ENCODE data around the gene ZFP1.

Gene ZFP1

DNA sequence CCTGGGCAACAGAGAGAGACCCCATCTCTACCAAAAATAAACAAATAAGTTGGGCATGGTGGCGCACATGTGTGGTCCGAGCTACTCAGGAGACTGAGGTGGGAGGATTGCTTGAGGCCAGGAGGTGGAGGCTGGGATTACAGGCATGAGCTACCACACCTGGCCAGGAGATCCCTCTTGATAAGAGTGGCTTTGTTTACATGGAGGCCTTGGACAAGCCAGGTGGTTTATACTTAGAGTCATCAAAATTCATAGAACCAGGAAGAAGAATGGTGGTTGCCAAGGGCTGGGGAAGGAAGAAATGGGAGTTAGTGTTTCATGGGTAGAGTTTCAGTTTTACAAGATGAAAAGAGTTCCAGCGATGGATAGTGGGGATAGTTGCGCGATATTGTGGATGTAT is 8.8 kb upstream of the ZFP1 start:
- no peak overlapping the region for H3K9ac ChIP-seq (ENCODE audit: low read length)
- H2BK5ac ChIP-seq (ENCODE audit: low read depth, low read length, poor library complexity), result no peak overlapping the region
- WGBS (ENCODE audit: extremely low coverage, insufficient coverage, insufficient read length), result no CpG with 5 or more reads among the region's 5 CpGs

DNA sequence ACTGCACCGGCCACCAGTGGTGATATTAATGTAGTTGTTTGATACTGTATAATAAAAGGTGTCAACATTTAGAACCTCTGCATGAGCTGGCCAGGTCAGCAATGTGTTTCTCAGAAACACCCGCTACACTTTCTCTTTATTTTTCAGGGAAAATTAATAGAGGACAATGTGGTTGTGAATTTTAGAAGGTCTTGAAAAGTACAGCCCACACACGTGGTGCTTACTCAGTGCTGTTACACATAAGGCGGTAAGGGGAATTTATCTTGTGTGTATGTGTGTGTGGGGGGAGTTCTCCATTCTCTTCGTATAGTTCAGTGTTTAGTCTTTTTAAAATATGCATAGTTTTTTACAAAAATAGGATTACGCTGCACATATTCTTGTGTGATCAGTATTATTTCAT is 4.4 kb upstream of the ZFP1 start:
- no peak overlapping the region for H3K4ac ChIP-seq (ENCODE audit: low read depth, low read length)
- no peak for DNase-seq
- no peak overlapping the region for H3K27ac ChIP-seq (ENCODE audit: low read depth, low read length)
- H3K4me3 ChIP-seq (ENCODE audit: low read depth, low read length), result no peak overlapping the region
- H3K14ac ChIP-seq (ENCODE audit: low read length), result no peak overlapping the region
- no peak overlapping the region for H3K4me2 ChIP-seq (ENCODE audit: low read length)
- no peak overlapping the region for H3K23ac ChIP-seq (ENCODE audit: low read length)
- no peak overlapping the region for H2BK120ac ChIP-seq (ENCODE audit: insufficient read depth, low read length, poor library complexity)
- H3K36me3 ChIP-seq (ENCODE audit: control insufficient read depth in 1 of 2, insufficient read depth in 2 of 2, low read length in 2 of 2), result no peaks in the 10 kb centered on the region
- no peaks in the 10 kb centered on the region for H3K4me1 ChIP-seq (ENCODE audit: control insufficient read depth in 1 of 2, insufficient read depth in 2 of 2, low read length in 2 of 2)
- H2BK12ac ChIP-seq (ENCODE audit: low read length), result no peak overlapping the region
- H3K18ac ChIP-seq (ENCODE audit: low read length), result no peak overlapping the region
- peaks cover 3% of the 10 kb centered on the region for H3K79me2 ChIP-seq (ENCODE audit: control insufficient read depth, insufficient read depth, low read length, poor library complexity)
- no peak overlapping the region for H2AK5ac ChIP-seq (ENCODE audit: low read length)
- no peak overlapping the region for H4K8ac ChIP-seq (ENCODE audit: low read depth, low read length)
- H3K27me3 ChIP-seq (ENCODE audit: insufficient read depth, low read length), result no peaks in the 10 kb centered on the region
- no peak overlapping the region for H2AFZ ChIP-seq (ENCODE audit: insufficient read depth, low read length, poor library complexity)
- H3K79me1 ChIP-seq (ENCODE audit: low read length), result peaks cover 4% of the 10 kb centered on the region
- no peak overlapping the region for H3K9ac ChIP-seq (ENCODE audit: low read length)
- no peak overlapping the region for H4K12ac ChIP-seq (ENCODE audit: low read depth, low read length)
- H2BK5ac ChIP-seq (ENCODE audit: low read depth, low read length, poor library complexity), result no peak overlapping the region
- no peak overlapping the region for H4K91ac ChIP-seq (ENCODE audit: low read depth, low read length)
- no CpG with 5 or more reads among the region's 6 CpGs for WGBS (ENCODE audit: extremely low coverage, insufficient coverage, insufficient read length)
- peaks cover 6% of the 10 kb centered on the region for H3K9me3 ChIP-seq (ENCODE audit: insufficient read depth, low read depth, low read length)

More for the DNA sequence above, 8.8 kb upstream of the ZFP1 start:
- H4K8ac ChIP-seq (ENCODE audit: low read depth, low read length), result no peak overlapping the region
- no peak overlapping the region for H3K27ac ChIP-seq (ENCODE audit: low read depth, low read length)
- no peak overlapping the region for H2BK120ac ChIP-seq (ENCODE audit: insufficient read depth, low read length, poor library complexity)
- no peak overlapping the region for H2AFZ ChIP-seq (ENCODE audit: insufficient read depth, low read length, poor library complexity)
- no peak overlapping the region for H3K4me3 ChIP-seq (ENCODE audit: low read depth, low read length)
- peaks cover 1% of the 10 kb centered on the region for H3K9me3 ChIP-seq (ENCODE audit: insufficient read depth, low read depth, low read length)
- H2BK12ac ChIP-seq (ENCODE audit: low read length), result no peak overlapping the region
- H3K27me3 ChIP-seq (ENCODE audit: insufficient read depth, low read length), result no peaks in the 10 kb centered on the region
- H3K18ac ChIP-seq (ENCODE audit: low read length), result no peak overlapping the region
- H3K4ac ChIP-seq (ENCODE audit: low read depth, low read length), result no peak overlapping the region
- no peaks in the 10 kb centered on the region for H3K79me2 ChIP-seq (ENCODE audit: control insufficient read depth, insufficient read depth, low read length, poor library complexity)
- no peak overlapping the region for H3K23ac ChIP-seq (ENCODE audit: low read length)
- no peaks in the 10 kb centered on the region for H3K36me3 ChIP-seq (ENCODE audit: control insufficient read depth in 1 of 2, insufficient read depth in 2 of 2, low read length in 2 of 2)
- H3K4me2 ChIP-seq (ENCODE audit: low read length), result no peak overlapping the region
- peak; percentile 12 to 69 for DNase-seq
- no peak overlapping the region for H2AK5ac ChIP-seq (ENCODE audit: low read length)
- H4K12ac ChIP-seq (ENCODE audit: low read depth, low read length), result no peak overlapping the region
- no peak overlapping the region for H3K14ac ChIP-seq (ENCODE audit: low read length)
- H4K91ac ChIP-seq (ENCODE audit: low read depth, low read length), result no peak overlapping the region
- no peaks in the 10 kb centered on the region for H3K4me1 ChIP-seq (ENCODE audit: control insufficient read depth in 1 of 2, insufficient read depth in 2 of 2, low read length in 2 of 2)
- H3K79me1 ChIP-seq (ENCODE audit: low read length), result no peaks in the 10 kb centered on the region

DNA sequence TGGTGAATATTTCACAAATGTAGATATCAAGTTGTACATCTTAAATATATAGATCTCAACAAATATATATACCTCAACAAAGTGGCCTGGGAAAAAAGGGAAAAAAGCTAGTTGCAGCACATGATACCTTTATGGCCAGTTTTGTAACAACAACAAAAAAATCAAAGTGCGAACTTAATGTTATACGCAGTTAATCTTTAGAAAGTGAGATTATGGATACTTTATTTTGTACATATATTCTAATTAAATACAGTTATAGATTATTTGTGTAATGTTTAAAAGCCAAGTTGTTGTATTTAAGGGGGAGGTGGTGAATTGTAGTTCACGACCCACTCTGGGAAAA is 385 bp upstream of the ZFP1 start:
- Histone ChIP-seq H4K91ac (ENCODE audit: low read depth, low read length) (no peak overlapping the region), H2BK12ac (ENCODE audit: low read length) (no peak overlapping the region), H3K4me1 (ENCODE audit: control insufficient read depth in 1 of 2, insufficient read depth in 2 of 2, low read length in 2 of 2) (no peaks in the 10 kb centered on the region), H2BK5ac (ENCODE audit: low read depth, low read length, poor library complexity) (no peak overlapping the region), H3K27me3 (ENCODE audit: insufficient read depth, low read length) (no peaks in the 10 kb centered on the region), H2BK120ac (ENCODE audit: insufficient read depth, low read length, poor library complexity) (no peak overlapping the region), H4K12ac (ENCODE audit: low read depth, low read length) (no peak overlapping the region), H2AK5ac (ENCODE audit: low read length) (no peak overlapping the region), H3K4ac (ENCODE audit: low read depth, low read length) (no peak overlapping the region), H4K8ac (ENCODE audit: low read depth, low read length) (no peak overlapping the region), H3K79me1 (ENCODE audit: low read length) (peaks cover 4% of the 10 kb centered on the region), H3K4me2 (ENCODE audit: low read length) (no peak overlapping the region), H3K9ac (ENCODE audit: low read length) (no peak overlapping the region), H3K23ac (ENCODE audit: low read length) (no peak overlapping the region), H3K9me3 (ENCODE audit: insufficient read depth, low read depth, low read length) (peaks cover 8% of the 10 kb centered on the region), H3K4me3 (ENCODE audit: low read depth, low read length) (no peak overlapping the region), H3K36me3 (ENCODE audit: control insufficient read depth in 1 of 2, insufficient read depth in 2 of 2, low read length in 2 of 2) (peaks cover 5 to 10% of the 10 kb centered on the region in 2 experiments), H2AFZ (ENCODE audit: insufficient read depth, low read length, poor library complexity) (no peak overlapping the region), H3K27ac (ENCODE audit: low read depth, low read length) (no peak overlapping the region), H3K14ac (ENCODE audit: low read length) (no peak overlapping the region), H3K79me2 (ENCODE audit: control insufficient read depth, insufficient read depth, low read length, poor library complexity) (peaks cover 5% of the 10 kb centered on the region), H3K18ac (ENCODE audit: low read length) (no peak overlapping the region)
- no CpG with 5 or more reads among the region's 3 CpGs for WGBS (ENCODE audit: extremely low coverage, insufficient coverage, insufficient read length)
- no peak for DNase-seq

DNA sequence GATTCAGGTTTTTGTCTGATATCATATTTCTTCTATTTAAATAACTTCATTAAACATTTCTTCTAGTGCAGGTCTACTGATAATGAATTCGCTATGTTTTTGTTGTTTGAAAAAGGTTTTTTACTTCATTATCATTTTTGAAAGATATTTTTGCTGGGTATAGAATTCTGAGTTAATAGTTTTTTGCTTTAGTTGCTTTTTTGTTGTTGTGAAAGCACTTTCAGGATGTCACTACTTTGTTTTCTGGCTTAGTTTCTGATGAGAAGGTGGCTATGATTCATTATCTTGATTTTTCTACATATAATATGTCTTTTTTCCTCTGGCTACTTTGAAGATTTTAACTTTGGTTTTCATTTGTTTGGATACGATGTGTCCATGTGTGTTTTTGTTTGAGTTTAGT is 3.5 kb downstream of the ZFP1 start:
- WGBS (ENCODE audit: extremely low coverage, insufficient coverage, insufficient read length), result no CpG with 5 or more reads among the region's 2 CpGs
- Histone ChIP-seq H3K18ac (ENCODE audit: low read length) (no peak overlapping the region), H2BK12ac (ENCODE audit: low read length) (no peak overlapping the region), H3K23ac (ENCODE audit: low read length) (no peak overlapping the region), H3K9ac (ENCODE audit: low read length) (no peak overlapping the region), H3K27me3 (ENCODE audit: insufficient read depth, low read length) (no peaks in the 10 kb centered on the region), H3K36me3 (ENCODE audit: control insufficient read depth in 1 of 2, insufficient read depth in 2 of 2, low read length in 2 of 2) (peaks cover 11 to 16% of the 10 kb centered on the region in 2 experiments), H4K8ac (ENCODE audit: low read depth, low read length) (no peak overlapping the region), H2BK120ac (ENCODE audit: insufficient read depth, low read length, poor library complexity) (no peak overlapping the region), H2BK5ac (ENCODE audit: low read depth, low read length, poor library complexity) (no peak overlapping the region), H3K14ac (ENCODE audit: low read length) (no peak overlapping the region), H4K91ac (ENCODE audit: low read depth, low read length) (no peak overlapping the region), H3K4me3 (ENCODE audit: low read depth, low read length) (no peak overlapping the region), H3K79me1 (ENCODE audit: low read length) (peaks cover 4% of the 10 kb centered on the region), H3K4ac (ENCODE audit: low read depth, low read length) (no peak overlapping the region), H2AK5ac (ENCODE audit: low read length) (no peak overlapping the region), H3K4me1 (ENCODE audit: control insufficient read depth in 1 of 2, insufficient read depth in 2 of 2, low read length in 2 of 2) (no peaks in the 10 kb centered on the region), H3K9me3 (ENCODE audit: insufficient read depth, low read depth, low read length) (peaks cover 2% of the 10 kb centered on the region), H2AFZ (ENCODE audit: insufficient read depth, low read length, poor library complexity) (no peak overlapping the region), H3K27ac (ENCODE audit: low read depth, low read length) (no peak overlapping the region), H3K4me2 (ENCODE audit: low read length) (no peak overlapping the region), H4K12ac (ENCODE audit: low read depth, low read length) (no peak overlapping the region), H3K79me2 (ENCODE audit: control insufficient read depth, insufficient read depth, low read length, poor library complexity) (peaks cover 5% of the 10 kb centered on the region)
- DNase-seq, result no peak

Data from trophoblast cell (in vitro differentiated cells and primary cell).